ENCODE data around the gene TBC1D10B.

DNA sequence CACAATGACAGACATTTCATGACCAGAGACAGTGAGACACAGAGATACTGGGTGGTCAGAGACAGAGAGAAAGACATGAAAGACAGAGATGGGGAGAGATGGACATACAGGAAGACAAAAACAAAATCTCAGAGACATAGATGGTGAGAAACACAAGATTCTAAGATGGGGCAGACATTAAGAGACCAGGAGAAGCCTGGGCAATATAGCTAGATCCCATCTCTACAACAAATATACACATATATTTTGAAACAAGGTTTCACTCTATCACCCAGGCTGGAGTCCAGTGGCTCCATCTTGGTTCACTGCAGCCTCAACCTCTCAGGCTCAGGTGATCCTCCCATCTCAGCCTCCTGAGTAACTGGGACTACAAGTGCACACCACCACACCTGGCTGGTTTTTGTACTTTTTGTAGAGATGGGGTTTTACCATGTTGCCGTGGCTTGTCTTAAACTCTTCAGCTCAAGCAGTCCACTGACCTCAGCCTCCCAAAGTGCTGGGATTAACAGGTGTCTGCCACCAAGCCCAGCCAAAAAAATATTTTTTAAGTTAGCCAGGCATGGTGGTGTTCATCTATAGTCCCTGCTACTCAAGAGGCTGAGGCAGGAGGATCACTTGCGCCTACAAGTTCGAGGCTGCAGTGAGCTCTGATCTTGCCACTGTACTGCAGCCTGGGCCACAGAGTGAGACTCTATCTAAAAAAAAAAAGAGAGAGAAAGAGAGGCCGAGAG is 9.9 kb upstream of the TBC1D10B start:
- TF ChIP-seq, protein P1, sequence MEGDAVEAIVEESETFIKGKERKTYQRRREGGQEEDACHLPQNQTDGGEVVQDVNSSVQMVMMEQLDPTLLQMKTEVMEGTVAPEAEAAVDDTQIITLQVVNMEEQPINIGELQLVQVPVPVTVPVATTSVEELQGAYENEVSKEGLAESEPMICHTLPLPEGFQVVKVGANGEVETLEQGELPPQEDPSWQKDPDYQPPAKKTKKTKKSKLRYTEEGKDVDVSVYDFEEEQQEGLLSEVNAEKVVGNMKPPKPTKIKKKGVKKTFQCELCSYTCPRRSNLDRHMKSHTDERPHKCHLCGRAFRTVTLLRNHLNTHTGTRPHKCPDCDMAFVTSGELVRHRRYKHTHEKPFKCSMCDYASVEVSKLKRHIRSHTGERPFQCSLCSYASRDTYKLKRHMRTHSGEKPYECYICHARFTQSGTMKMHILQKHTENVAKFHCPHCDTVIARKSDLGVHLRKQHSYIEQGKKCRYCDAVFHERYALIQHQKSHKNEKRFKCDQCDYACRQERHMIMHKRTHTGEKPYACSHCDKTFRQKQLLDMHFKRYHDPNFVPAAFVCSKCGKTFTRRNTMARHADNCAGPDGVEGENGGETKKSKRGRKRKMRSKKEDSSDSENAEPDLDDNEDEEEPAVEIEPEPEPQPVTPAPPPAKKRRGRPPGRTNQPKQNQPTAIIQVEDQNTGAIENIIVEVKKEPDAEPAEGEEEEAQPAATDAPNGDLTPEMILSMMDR (conservative IDR thresholded peaks at IDR 0.05 in 1 of 2, IDR thresholded peaks at IDR 0.05 in 1 of 2; ENCODE audit: extremely low read depth in 1 of 2, insufficient read depth in 1 of 2, low read depth in 1 of 2, low read length in 2 of 2), result no peak
- no peak for TF ChIP-seq EZH2 (IDR thresholded peaks at IDR 0.05; ENCODE audit: borderline replicate concordance, low read length)
